ENCODE results near the gene NDFIP1. TPM values are rescaled to one million over a fixed set of nuclear protein-coding genes. Genes with fewer than 3 reads are reported as not detected.

NDFIP1 gene
- total RNA-seq, 4 donors from 2014 or later, result 185 to 351 (median 297) TPM

DNA sequence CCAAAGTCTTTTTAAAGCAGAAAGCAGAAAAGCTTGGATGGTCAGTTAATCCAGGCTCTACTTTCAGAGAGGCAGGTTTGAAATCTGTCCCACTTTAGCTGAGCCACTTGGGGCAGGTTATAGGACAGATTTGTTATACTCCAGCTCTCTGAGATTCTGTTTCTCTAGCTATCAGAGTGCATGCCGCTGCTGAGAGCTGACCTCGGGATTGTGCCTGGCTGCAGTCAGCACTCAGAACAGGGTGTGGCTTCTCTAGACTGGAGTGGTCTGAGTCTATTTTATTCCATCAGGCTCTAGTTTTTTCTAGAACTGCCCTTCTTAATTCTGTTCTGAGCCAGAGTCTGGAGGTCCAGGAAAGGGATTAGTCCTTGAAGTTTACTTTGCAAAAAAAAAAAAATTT, 67.7 kb downstream of the NDFIP1 start:
- no peak overlapping the region for H3K4me3 ChIP-seq (replicated peaks in 1 of 3)
- no peaks in the 10 kb centered on the region for H3K4me1 ChIP-seq
- no peaks in the 10 kb centered on the region for H3K9me3 ChIP-seq
- no peak for TF ChIP-seq POLR2A (IDR thresholded peaks at IDR 0.05)
- TF ChIP-seq, protein P1, sequence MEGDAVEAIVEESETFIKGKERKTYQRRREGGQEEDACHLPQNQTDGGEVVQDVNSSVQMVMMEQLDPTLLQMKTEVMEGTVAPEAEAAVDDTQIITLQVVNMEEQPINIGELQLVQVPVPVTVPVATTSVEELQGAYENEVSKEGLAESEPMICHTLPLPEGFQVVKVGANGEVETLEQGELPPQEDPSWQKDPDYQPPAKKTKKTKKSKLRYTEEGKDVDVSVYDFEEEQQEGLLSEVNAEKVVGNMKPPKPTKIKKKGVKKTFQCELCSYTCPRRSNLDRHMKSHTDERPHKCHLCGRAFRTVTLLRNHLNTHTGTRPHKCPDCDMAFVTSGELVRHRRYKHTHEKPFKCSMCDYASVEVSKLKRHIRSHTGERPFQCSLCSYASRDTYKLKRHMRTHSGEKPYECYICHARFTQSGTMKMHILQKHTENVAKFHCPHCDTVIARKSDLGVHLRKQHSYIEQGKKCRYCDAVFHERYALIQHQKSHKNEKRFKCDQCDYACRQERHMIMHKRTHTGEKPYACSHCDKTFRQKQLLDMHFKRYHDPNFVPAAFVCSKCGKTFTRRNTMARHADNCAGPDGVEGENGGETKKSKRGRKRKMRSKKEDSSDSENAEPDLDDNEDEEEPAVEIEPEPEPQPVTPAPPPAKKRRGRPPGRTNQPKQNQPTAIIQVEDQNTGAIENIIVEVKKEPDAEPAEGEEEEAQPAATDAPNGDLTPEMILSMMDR (IDR thresholded peaks at IDR 0.05), result no peak
- intact Hi-C loops (cut with DNase I), result no loop called here
- DNase-seq, result no peak
- H3K36me3 ChIP-seq, result no peaks in the 10 kb centered on the region
- 3 to 21% methylated on average over 2 of the region's 2 CpGs for WGBS, 2 donors
- H3K27ac ChIP-seq, result no peak overlapping the region
- H3K27me3 ChIP-seq, result no peaks in the 10 kb centered on the region

DNA sequence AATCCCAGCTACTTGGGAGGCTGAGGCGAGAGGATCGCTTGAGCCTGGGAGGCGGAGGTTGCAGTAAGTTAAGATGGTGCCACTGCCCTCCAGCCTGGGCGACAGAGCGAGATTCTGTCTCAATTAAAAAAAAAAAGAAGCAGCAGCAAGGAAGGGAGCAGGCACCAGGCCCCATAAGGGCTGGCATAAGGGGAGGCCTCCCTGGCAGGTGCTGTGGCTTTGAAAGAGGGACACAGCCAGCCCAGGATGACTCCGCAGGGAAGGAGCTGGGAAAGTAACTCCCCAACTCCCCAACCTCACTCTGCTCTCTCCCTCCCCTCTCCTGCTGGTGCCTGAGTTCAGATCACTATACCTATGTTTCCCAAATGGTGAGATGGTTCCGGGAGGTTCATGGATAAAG, 70.1 kb downstream of the NDFIP1 start:
- no peak for TF ChIP-seq POLR2A (IDR thresholded peaks at IDR 0.05)
- TF ChIP-seq, protein P1 (IDR thresholded peaks at IDR 0.05), result no peak
- no peak overlapping the region for H3K27ac ChIP-seq
- no peaks in the 10 kb centered on the region for H3K27me3 ChIP-seq
- DNase-seq, result no peak
- no peaks in the 10 kb centered on the region for H3K9me3 ChIP-seq
- intact Hi-C loops (cut with DNase I), result no loop called here
- no peaks in the 10 kb centered on the region for H3K4me1 ChIP-seq
- no peak overlapping the region for H3K4me3 ChIP-seq (replicated peaks in 1 of 3)
- WGBS, 2 donors, result 97 to 100% methylated on average over 7 of the region's 7 CpGs
- H3K36me3 ChIP-seq, result no peaks in the 10 kb centered on the region

DNA sequence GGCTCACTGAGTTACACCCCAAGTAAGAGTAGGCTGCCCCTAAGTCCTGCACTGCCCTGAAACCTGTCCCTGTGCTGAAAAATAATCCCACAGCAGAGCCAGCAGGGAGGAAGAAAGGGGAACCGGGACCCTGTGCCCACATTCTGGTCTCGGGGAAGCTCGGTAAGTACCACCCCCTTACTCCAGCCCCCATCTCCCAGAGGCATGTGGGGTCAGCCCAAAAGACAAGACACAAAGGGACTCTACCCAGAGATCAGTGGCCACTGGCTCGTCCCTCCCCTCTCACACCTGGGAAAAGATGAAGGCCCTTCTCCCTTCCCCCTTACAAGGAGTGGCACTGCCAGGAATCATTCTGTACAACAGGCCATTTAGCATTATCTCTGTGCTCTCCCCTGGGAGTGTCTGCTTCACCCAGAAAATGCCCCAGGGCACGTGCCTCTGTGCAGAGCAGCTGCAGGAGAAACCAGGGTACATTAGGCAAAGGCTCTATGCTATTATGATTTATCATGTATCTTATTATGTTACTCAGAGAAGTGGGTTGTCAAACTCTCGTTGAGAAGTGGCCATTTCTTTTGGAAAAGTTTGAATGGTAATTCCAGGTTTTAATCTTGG, 71.3 kb downstream of the NDFIP1 start:
- H3K4me1 ChIP-seq, result no peaks in the 10 kb centered on the region
- no peaks in the 10 kb centered on the region for H3K9me3 ChIP-seq
- no peak for TF ChIP-seq POLR2A (IDR thresholded peaks at IDR 0.05)
- TF ChIP-seq, protein P1 (IDR thresholded peaks at IDR 0.05), result no peak
- intact Hi-C loops (cut with DNase I), result no loop called here
- no peaks in the 10 kb centered on the region for H3K27me3 ChIP-seq
- DNase-seq, result no peak
- H3K27ac ChIP-seq, result no peak overlapping the region
- no peak overlapping the region for H3K4me3 ChIP-seq (replicated peaks in 1 of 3)
- H3K36me3 ChIP-seq, result no peaks in the 10 kb centered on the region
- WGBS, 2 donors, result 90 to 93% methylated on average over 3 to 6 of the region's 6 CpGs

DNA sequence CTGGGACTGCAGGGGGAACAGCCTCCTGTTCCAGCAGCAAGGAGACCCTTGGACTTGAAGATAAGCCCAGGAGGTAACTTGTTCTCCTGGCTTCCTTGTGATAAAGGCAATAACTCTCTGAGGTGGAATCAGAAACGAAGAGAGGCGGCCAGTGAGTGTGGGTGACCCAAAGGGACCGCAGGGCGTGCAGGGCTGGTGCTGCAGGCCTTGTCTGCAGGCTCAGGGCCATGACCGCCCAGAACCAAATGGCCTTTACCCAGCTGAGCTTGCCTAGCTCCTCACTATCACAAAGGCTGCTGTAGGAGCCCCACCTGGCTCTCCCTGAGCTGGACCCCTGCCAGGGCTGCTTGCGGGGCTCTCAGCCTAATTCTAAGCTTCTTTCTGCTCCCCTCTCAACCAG, 72.5 kb downstream of the NDFIP1 start:
- intact Hi-C loops (cut with DNase I), result no loop called here
- WGBS, 2 donors, result 82 to 86% methylated on average over 6 of the region's 6 CpGs
- H3K4me1 ChIP-seq, result no peaks in the 10 kb centered on the region
- no peaks in the 10 kb centered on the region for H3K9me3 ChIP-seq
- DNase-seq, result no peak
- TF ChIP-seq, protein P1 (IDR thresholded peaks at IDR 0.05), result no peak
- TF ChIP-seq POLR2A (IDR thresholded peaks at IDR 0.05), result no peak
- no peaks in the 10 kb centered on the region for H3K27me3 ChIP-seq
- H3K4me3 ChIP-seq (replicated peaks in 1 of 3), result no peak overlapping the region
- H3K27ac ChIP-seq, result no peak overlapping the region
- H3K36me3 ChIP-seq, result no peaks in the 10 kb centered on the region

DNA sequence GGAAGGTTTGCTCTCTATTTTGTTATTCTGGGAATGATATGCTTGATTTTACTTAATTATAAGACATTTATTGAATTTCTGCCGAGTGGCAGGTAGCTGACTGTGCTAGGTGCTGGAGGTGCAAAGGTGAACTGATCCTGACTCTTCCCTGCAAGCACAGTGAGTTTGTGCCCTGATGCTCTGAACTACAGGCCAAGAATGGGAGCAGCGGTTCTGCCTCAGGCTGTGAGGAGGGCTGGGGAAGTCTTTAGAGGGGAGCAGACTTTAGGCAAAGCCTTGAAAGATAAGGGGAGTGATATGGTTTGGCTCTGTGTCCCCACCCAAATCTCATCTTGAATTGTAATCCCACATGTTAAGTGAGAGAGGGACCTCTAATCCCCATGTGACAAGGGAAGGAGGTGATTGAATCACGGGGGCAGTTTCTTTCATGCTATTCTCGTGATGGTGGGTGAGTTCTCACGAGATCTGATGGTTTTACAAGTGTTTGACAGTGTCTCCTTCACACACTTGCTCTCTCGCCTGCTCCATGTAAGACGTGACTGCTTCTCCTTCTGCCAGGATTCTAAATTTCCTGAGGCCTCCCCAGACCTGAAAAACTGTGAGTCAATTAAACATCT, 73.1 kb downstream of the NDFIP1 start:
- Histone ChIP-seq H3K9me3 (no peaks in the 10 kb centered on the region), H3K36me3 (no peaks in the 10 kb centered on the region), H3K27ac (no peak overlapping the region), H3K4me3 (replicated peaks in 1 of 3) (no peak overlapping the region), H3K27me3 (no peaks in the 10 kb centered on the region), H3K4me1 (no peaks in the 10 kb centered on the region)
- intact Hi-C loops (cut with DNase I), result no loop called here
- WGBS, 2 donors, result 82 to 84% methylated on average over 7 of the region's 7 CpGs
- DNase-seq, result no peak
- TF ChIP-seq, protein P1 (IDR thresholded peaks at IDR 0.05), result no peak
- TF ChIP-seq POLR2A (IDR thresholded peaks at IDR 0.05), result no peak
